GM12878 (cell line): ENCODE results near the gene SPATA12. TPM values are rescaled to one million over a fixed set of nuclear protein-coding genes. Genes with fewer than 3 reads are reported as not detected.

Experiments
- ATAC-seq: fragments of 200-7000 bp; cut with Tn5 transposase; 3 replicates; pipeline ENCODE4 v1.9.1; 2020; ENCODE audit warnings: mild to moderate bottlenecking, moderate library complexity
- BruUV-seq: library from RNA; stranded (reverse); fragments of 400-500 nt; replicated peaks from 2 replicates; lab custom pipeline; 2021; lab: Mats Ljungman, UMichigan
- CTCF ChIA-PET: fragments of 300-600 bp; sonication (Branson Sonifier 250); formaldehyde crosslinking; extraction: SDS; loops from one replicate; lab custom pipeline; 2021; ENCODE audit warnings: inconsistent platforms; lab: Yijun Ruan, JAX
- POLR2A ChIA-PET: fragments of 350-600 bp; formaldehyde crosslinking; extraction: SDS; loops from one replicate; lab custom pipeline; 2021; ENCODE audit warnings: inconsistent platforms; lab: Charles Lee
- RAD21 ChIA-PET: fragments of 300-600 bp; sonication (Branson Sonifier 250); formaldehyde crosslinking; loops from one replicate; lab custom pipeline; 2023; ENCODE audit warnings: antibody characterized with exemption; ENCODE audit not compliant: unreplicated experiment; lab: Charles Lee
- SMC1A ChIA-PET: fragments of 300-600 bp; sonication (Branson Sonifier 250); formaldehyde crosslinking; loops from one replicate; lab custom pipeline; 2023; ENCODE audit not compliant: unreplicated experiment, uncharacterized antibody; lab: Charles Lee
- DNase-seq: peaks from one replicate; pipeline ENCODE4 v3.0.0-alpha.2; 2011; ENCODE audit warnings: low read depth, low spot score
- FAIRE-seq: peaks from 3 replicates; lab custom pipeline; 2011; peaks lifted over from hg19 to GRCh38; lab: Jason Lieb, UNC
- H2AFZ ChIP-seq: 2 replicates; pipeline ENCODE4 v1.6.0; 2011; ENCODE audit warnings: low read depth, low read length, control low read depth; ENCODE audit not compliant: control insufficient read depth
- H3K27ac ChIP-seq: 2 replicates; pipeline ENCODE4 v1.5.1; 2011; ENCODE audit warnings: control low read depth; ENCODE audit not compliant: control insufficient read depth, insufficient read depth
- H3K27me3 ChIP-seq, 2 experiments: replicated peaks in 1 of 2; 2 replicates each; pipeline versions ENCODE4 v1.6.0 to v1.6.1; 2011; ENCODE audit warnings: low read length in 1 of 2; ENCODE audit not compliant: control insufficient read depth in 2 of 2, insufficient read depth in 2 of 2
- H3K36me3 ChIP-seq, 2 experiments: 2 replicates each; pipeline ENCODE4 v1.5.1; 2011; ENCODE audit warnings: low read length in 1 of 2; ENCODE audit not compliant: control insufficient read depth in 2 of 2, insufficient read depth in 2 of 2
- H3K4me1 ChIP-seq: 2 replicates; pipeline ENCODE4 v1.6.1; 2011; ENCODE audit warnings: mild to moderate bottlenecking, low read length, moderate library complexity, mixed read lengths; ENCODE audit not compliant: control insufficient read depth, insufficient read depth
- H3K4me2 ChIP-seq: 2 replicates; pipeline ENCODE4 v1.6.0; 2011; ENCODE audit warnings: control low read depth; ENCODE audit not compliant: control insufficient read depth, insufficient read depth
- H3K4me3 ChIP-seq: fragments of 200-600 bp; sonication (generic); 2 replicates; pipeline ENCODE4 v1.5.1; 2016
- H3K79me2 ChIP-seq: 2 replicates; pipeline ENCODE4 v1.6.0; 2011; ENCODE audit warnings: low read length; ENCODE audit not compliant: control insufficient read depth, insufficient read depth
- H3K9ac ChIP-seq: 2 replicates; pipeline ENCODE4 v1.8.0; 2011; ENCODE audit warnings: low read length, control low read depth, mixed read lengths; ENCODE audit not compliant: control insufficient read depth, insufficient read depth
- H3K9me3 ChIP-seq: replicated peaks from 3 replicates; pipeline ENCODE4 v1.5.1; 2011; ENCODE audit warnings: mild to moderate bottlenecking, low read length; ENCODE audit not compliant: control insufficient read depth, insufficient read depth
- H4K20me1 ChIP-seq: 2 replicates; pipeline ENCODE4 v1.6.0; 2011; ENCODE audit not compliant: control insufficient read depth, insufficient read depth
- EED ChIP-seq: sonication (generic); IDR thresholded peaks from 2 replicates; pipeline ENCODE4 v1.6.1; 2016; ENCODE audit warnings: antibody characterized with exemption, low read depth
- MYB ChIP-seq: fragments of 150-350 bp; IDR thresholded peaks from 2 replicates; pipeline ENCODE4 v1.6.1; 2014; ENCODE audit warnings: mild to moderate bottlenecking, low read depth, low read length, borderline replicate concordance
- NRF1 ChIP-seq: conservative IDR thresholded peaks from 2 replicates; pipeline ENCODE4 v1.6.1; 2011; ENCODE audit warnings: mild to moderate bottlenecking, low read depth, low read length, improper control_type of control experiment
- SMC3 ChIP-seq: IDR thresholded peaks from 2 replicates; pipeline ENCODE4 v1.6.1; 2011; ENCODE audit warnings: low read length, improper control_type of control experiment, borderline replicate concordance
- WGBS: methylation state at CpG from one replicate; pipeline ENCODE4 v1.1.6; 2016; ENCODE audit warnings: low lambda C conversion rate; ENCODE audit not compliant: insufficient replicate concordance, insufficient coverage; ENCODE audit errors: missing lambda C conversion rate; 5-methylcytosine and 5-hydroxymethylcytosine counted together
- in situ Hi-C: fragments of 300-500 bp; cut with MboI; formaldehyde crosslinking; loops from 9 replicates; pipeline ENCODE4 v1.14.3; 2018; ENCODE audit warnings: mixed read lengths
- intact Hi-C: fragments of 100-400 bp; cut with micrococcal nuclease; formaldehyde crosslinking; loops from one replicate; pipeline ENCODE4 v1.14.2; 2022; ENCODE audit not compliant: unreplicated experiment
- polyA plus RNA-seq, 11 experiments: library from polyadenylated mRNA; depleted of rRNA in 4 of 11; unstranded in 6 of 11; stranded (reverse) in 5 of 11; fragments of >200 nt; fragmentation: Nextera tagmentation in 4 of 11; fragmentation: Illumina TruSeq in 1 of 11; extraction: Ambion mirVana in 4 of 11; extraction: Trizol in 1 of 11; gene quantifications; 1 replicate in 1 of 11; 2 replicates in 10 of 11; pipeline versions ENCODE4 v1.2.1 to v1.2.3, GENCODE V29; 2011 to 2016; ENCODE audit warnings: inconsistent platforms in 2 of 11, missing spikeins in 2 of 11, low read depth in 1 of 11
- total RNA-seq, 4 experiments: library from RNA; depleted of rRNA in 3 of 4; stranded (reverse); fragments of >200 nt in 3 of 4; fragmentation: Illumina TruSeq in 1 of 4; extraction: Trizol in 1 of 4; gene quantifications; 2 replicates each; pipeline versions ENCODE4 v1.2.1 to v1.2.3, GENCODE V29; 2013 to 2021
- TF ChIP-seq, protein P1 (sequence below): fragments of 450-650 bp; IDR thresholded peaks from 2 replicates; pipeline ENCODE4 v1.6.1; 2017; ENCODE audit warnings: mild to moderate bottlenecking, moderate library complexity

SPATA12 gene
- total and polyA plus RNA-seq, 10 of the 15 experiments (the other 5 are each of a cell fraction or from before 2014, with no cell fraction given) = 0.03 to 0.69 (median 0.37) TPM

DNA sequence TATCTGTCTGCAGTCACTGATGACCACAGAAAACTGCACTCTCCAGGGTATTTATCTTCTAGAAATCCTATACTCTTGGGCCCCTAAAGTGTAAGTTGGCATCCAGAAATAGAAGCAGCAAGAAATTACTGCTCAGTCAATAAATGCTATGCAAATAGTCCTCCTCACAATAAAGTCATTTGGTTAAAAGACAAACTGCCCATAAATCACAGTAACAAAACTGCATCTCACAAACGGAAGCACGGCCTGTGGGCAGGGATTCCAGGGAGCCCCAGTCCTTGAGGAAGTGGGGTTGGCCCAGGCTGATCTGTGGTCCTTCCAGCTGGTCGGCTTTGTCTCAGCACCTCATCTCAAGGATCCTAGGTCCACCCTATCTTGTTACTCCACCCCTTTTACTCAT is 29.7 kb upstream of the SPATA12 start:
- Histone ChIP-seq H3K4me2 (no peak overlapping the region), H3K27ac (no peak overlapping the region), H2AFZ (no peak overlapping the region), H3K36me3 (no peaks in the 10 kb centered on the region), H3K4me1 (no peaks in the 10 kb centered on the region), H3K27me3 (no peaks in the 10 kb centered on the region), H4K20me1 (no peaks in the 10 kb centered on the region), H3K79me2 (no peaks in the 10 kb centered on the region), H3K9me3 (no peaks in the 10 kb centered on the region), H3K4me3 (no peak overlapping the region), H3K9ac (no peak overlapping the region)
- intact Hi-C loops = no loop called here
- POLR2A ChIA-PET = no interaction called here
- CTCF ChIA-PET = no interaction called here
- no peak for ATAC-seq
- no peak for FAIRE-seq
- SMC1A ChIA-PET = no interaction called here
- TF ChIP-seq MYB (no peak), EED (0 out of 2 replicates have a peak, but pooled peaks have one; percentile 50), NRF1 (no peak), SMC3 (no peak)
- TF ChIP-seq, protein P1, sequence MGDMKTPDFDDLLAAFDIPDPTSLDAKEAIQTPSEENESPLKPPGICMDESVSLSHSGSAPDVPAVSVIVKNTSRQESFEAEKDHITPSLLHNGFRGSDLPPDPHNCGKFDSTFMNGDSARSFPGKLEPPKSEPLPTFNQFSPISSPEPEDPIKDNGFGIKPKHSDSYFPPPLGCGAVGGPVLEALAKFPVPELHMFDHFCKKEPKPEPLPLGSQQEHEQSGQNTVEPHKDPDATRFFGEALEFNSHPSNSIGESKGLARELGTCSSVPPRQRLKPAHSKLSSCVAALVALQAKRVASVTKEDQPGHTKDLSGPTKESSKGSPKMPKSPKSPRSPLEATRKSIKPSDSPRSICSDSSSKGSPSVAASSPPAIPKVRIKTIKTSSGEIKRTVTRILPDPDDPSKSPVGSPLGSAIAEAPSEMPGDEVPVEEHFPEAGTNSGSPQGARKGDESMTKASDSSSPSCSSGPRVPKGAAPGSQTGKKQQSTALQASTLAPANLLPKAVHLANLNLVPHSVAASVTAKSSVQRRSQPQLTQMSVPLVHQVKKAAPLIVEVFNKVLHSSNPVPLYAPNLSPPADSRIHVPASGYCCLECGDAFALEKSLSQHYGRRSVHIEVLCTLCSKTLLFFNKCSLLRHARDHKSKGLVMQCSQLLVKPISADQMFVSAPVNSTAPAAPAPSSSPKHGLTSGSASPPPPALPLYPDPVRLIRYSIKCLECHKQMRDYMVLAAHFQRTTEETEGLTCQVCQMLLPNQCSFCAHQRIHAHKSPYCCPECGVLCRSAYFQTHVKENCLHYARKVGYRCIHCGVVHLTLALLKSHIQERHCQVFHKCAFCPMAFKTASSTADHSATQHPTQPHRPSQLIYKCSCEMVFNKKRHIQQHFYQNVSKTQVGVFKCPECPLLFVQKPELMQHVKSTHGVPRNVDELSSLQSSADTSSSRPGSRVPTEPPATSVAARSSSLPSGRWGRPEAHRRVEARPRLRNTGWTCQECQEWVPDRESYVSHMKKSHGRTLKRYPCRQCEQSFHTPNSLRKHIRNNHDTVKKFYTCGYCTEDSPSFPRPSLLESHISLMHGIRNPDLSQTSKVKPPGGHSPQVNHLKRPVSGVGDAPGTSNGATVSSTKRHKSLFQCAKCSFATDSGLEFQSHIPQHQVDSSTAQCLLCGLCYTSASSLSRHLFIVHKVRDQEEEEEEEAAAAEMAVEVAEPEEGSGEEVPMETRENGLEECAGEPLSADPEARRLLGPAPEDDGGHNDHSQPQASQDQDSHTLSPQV = no peak
- in situ Hi-C loops = no loop called here
- 13% methylated on average over 3 of the region's 3 CpGs for WGBS
- RAD21 ChIA-PET = no interaction called here
- no TSS peak for BruUV-seq
- no peak for DNase-seq
